ENCODE data around the gene ASB1. TPM values are rescaled to one million over a fixed set of nuclear protein-coding genes. Genes with fewer than 3 reads are reported as not detected.

Gene ASB1
- polyA plus RNA-seq, 1 donor (not counting 4 experiments of a cell fraction or from before 2014, with no cell fraction given): 13.0 TPM

GRCh38 chr2:238461491-238461890, 34.8 kb downstream of the ASB1 start:
- H3K9me3 ChIP-seq (ENCODE audit: control insufficient read depth, low read depth, low read length): no peaks in the 10 kb centered on the region
- DNase-seq (ENCODE audit: low read depth, low spot score) (no peak), FAIRE-seq (no peak)
- H3K4me1 ChIP-seq (ENCODE audit: control insufficient read depth, extremely low read depth, insufficient read depth, low read length): no peaks in the 10 kb centered on the region
- H3K79me2 ChIP-seq (ENCODE audit: control insufficient read depth, insufficient read depth, low read length): no peaks in the 10 kb centered on the region
- no peak overlapping the region for H3K4me2 ChIP-seq (ENCODE audit: control insufficient read depth, extremely low read depth, insufficient read depth, low read depth, low read length)
- H4K20me1 ChIP-seq (ENCODE audit: control insufficient read depth, extremely low read depth, insufficient read depth, low read length): no peaks in the 10 kb centered on the region
- H3K27me3 ChIP-seq (ENCODE audit: control insufficient read depth, extremely low read depth, insufficient read depth, low read length): peaks cover 17% of the 10 kb centered on the region
- no peak overlapping the region for H2AFZ ChIP-seq (ENCODE audit: control insufficient read depth, low read length)
- H3K4me3 ChIP-seq (ENCODE audit: control insufficient read depth in 2 of 3, extremely low read depth in 1 of 3, insufficient read depth in 2 of 3, low read depth in 1 of 3, low read length in 3 of 3): no peak overlapping the region
- peaks cover 0 to 1% of the 10 kb centered on the region in 2 experiments for H3K36me3 ChIP-seq (ENCODE audit: control insufficient read depth in 2 of 2, extremely low read depth in 1 of 2, insufficient read depth in 2 of 2, low read length in 2 of 2)
- H3K9me1 ChIP-seq (ENCODE audit: control insufficient read depth, extremely low read depth, insufficient read depth, low read length): no peaks in the 10 kb centered on the region
- H3K27ac ChIP-seq (ENCODE audit: control insufficient read depth, insufficient read depth, low read length): no peak overlapping the region
- TF ChIP-seq CTCF (optimal IDR thresholded peaks at IDR 0.05 in 1 of 3, IDR thresholded peaks at IDR 0.05 in 1 of 3, conservative IDR thresholded peaks at IDR 0.05 in 1 of 3; ENCODE audit: extremely low read depth in 1 of 3, insufficient read depth in 2 of 3, low read length in 3 of 3) (no peak), EZH2 (IDR thresholded peaks at IDR 0.05; ENCODE audit: low read length) (no peak)
- dilution Hi-C loops (cut with MboI; ENCODE audit: extremely low pct_ligation_motif_present, low sequenced_read_pairs): no loop called here
- H3K9ac ChIP-seq (ENCODE audit: control insufficient read depth, extremely low read depth, insufficient read depth, low read length): no peak overlapping the region

- DNase-seq (ENCODE audit: low read depth, low spot score): no peak
- H3K4me2 ChIP-seq (ENCODE audit: control insufficient read depth, extremely low read depth, insufficient read depth, low read depth, low read length): no peak overlapping the region
- H3K9ac ChIP-seq (ENCODE audit: control insufficient read depth, extremely low read depth, insufficient read depth, low read length): no peak overlapping the region
- H3K4me1 ChIP-seq (ENCODE audit: control insufficient read depth, extremely low read depth, insufficient read depth, low read length): no peaks in the 10 kb centered on the region
- no peak overlapping the region for H2AFZ ChIP-seq (ENCODE audit: control insufficient read depth, low read length)
- no peak for FAIRE-seq
- H3K36me3 ChIP-seq (ENCODE audit: control insufficient read depth in 2 of 2, extremely low read depth in 1 of 2, insufficient read depth in 2 of 2, low read length in 2 of 2): peaks cover 0 to 1% of the 10 kb centered on the region in 2 experiments
- H3K9me1 ChIP-seq (ENCODE audit: control insufficient read depth, extremely low read depth, insufficient read depth, low read length): no peaks in the 10 kb centered on the region
- H3K9me3 ChIP-seq (ENCODE audit: control insufficient read depth, low read depth, low read length): no peaks in the 10 kb centered on the region
- H4K20me1 ChIP-seq (ENCODE audit: control insufficient read depth, extremely low read depth, insufficient read depth, low read length): no peaks in the 10 kb centered on the region
- no peak overlapping the region for H3K4me3 ChIP-seq (ENCODE audit: control insufficient read depth in 2 of 3, extremely low read depth in 1 of 3, insufficient read depth in 2 of 3, low read depth in 1 of 3, low read length in 3 of 3)
- TF ChIP-seq CTCF (optimal IDR thresholded peaks at IDR 0.05 in 1 of 3, IDR thresholded peaks at IDR 0.05 in 1 of 3, conservative IDR thresholded peaks at IDR 0.05 in 1 of 3; ENCODE audit: extremely low read depth in 1 of 3, insufficient read depth in 2 of 3, low read length in 3 of 3) (no peak), EZH2 (IDR thresholded peaks at IDR 0.05; ENCODE audit: low read length) (no peak)
- dilution Hi-C loops (cut with MboI; ENCODE audit: extremely low pct_ligation_motif_present, low sequenced_read_pairs): no loop called here
- no peak overlapping the region for H3K27ac ChIP-seq (ENCODE audit: control insufficient read depth, insufficient read depth, low read length)
- peaks cover 17% of the 10 kb centered on the region for H3K27me3 ChIP-seq (ENCODE audit: control insufficient read depth, extremely low read depth, insufficient read depth, low read length)
- H3K79me2 ChIP-seq (ENCODE audit: control insufficient read depth, insufficient read depth, low read length): no peaks in the 10 kb centered on the region
Measured at GRCh38 chr2:238461916-238462315, 35.2 kb downstream of the ASB1 start.

Measured in keratinocyte (primary cell).